ENCODE data around the gene PTPN4. TPM values are rescaled to one million over a fixed set of nuclear protein-coding genes. Genes with fewer than 3 reads are reported as not detected.
"Not testable (repeated sequence)": the region's sequence is repeated elsewhere in the genome, so short reads cannot be mapped to it uniquely, and the experiment has no call there.

PTPN4 gene
- total RNA-seq, 2 donors from 2014 or later: 23.7 to 65.3 TPM

DNA sequence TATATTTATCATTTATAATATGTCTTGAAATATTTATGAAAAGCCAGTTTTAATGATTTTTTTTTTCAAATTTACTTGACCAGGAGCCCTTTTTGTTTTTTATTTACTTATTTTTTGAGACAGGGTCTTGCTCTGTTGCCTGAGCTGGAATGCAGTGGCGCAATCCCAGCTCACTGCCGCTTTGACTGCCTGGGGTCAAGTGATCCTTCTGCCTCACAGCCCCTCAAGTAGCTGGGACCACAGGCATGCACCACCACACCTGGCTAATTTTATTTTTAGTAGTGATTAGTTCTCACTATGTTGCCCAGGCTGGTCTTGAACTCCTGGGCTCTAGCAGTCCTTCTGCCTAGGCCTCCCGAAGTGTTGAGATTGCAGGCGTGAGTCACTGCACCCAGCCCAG lies 258.8 kb downstream of the PTPN4 start:
- DNase-seq (ENCODE audit: low spot score): no peak

DNA sequence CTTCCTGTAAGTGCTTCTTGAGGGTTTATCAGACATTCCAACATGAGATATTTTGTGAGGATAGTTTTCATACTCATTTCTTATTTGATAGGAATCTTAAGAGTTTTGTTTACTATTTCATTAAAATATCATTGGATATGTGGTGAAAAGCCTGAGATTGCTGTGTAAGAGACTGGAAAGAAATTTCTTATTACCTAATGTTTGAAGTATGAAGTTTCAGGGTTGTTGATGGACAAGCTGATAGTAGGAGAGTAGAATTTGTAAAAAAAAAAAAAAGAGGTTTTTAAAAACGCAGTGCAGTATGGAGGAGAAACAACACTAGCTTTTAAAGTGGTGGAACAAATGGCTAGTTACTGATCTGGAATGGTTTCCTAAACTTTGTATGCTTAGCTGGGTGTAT lies 260.8 kb downstream of the PTPN4 start:
- WGBS: 48% methylated on average over 1 of the region's 1 CpG
- no peaks in the 10 kb centered on the region for H3K27me3 ChIP-seq (replicated peaks; ENCODE audit: insufficient read depth)
- TF ChIP-seq, protein P1, sequence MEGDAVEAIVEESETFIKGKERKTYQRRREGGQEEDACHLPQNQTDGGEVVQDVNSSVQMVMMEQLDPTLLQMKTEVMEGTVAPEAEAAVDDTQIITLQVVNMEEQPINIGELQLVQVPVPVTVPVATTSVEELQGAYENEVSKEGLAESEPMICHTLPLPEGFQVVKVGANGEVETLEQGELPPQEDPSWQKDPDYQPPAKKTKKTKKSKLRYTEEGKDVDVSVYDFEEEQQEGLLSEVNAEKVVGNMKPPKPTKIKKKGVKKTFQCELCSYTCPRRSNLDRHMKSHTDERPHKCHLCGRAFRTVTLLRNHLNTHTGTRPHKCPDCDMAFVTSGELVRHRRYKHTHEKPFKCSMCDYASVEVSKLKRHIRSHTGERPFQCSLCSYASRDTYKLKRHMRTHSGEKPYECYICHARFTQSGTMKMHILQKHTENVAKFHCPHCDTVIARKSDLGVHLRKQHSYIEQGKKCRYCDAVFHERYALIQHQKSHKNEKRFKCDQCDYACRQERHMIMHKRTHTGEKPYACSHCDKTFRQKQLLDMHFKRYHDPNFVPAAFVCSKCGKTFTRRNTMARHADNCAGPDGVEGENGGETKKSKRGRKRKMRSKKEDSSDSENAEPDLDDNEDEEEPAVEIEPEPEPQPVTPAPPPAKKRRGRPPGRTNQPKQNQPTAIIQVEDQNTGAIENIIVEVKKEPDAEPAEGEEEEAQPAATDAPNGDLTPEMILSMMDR (IDR thresholded peaks at IDR 0.05): no peak
- TF ChIP-seq POLR2AphosphoS5 (IDR thresholded peaks at IDR 0.05): no peak
- TF ChIP-seq POLR2A (IDR thresholded peaks at IDR 0.05): no peak
- intact Hi-C loops (cut with DNase I): no loop called here
- H3K9me3 ChIP-seq: no peaks in the 10 kb centered on the region
- H3K27ac ChIP-seq: no peak overlapping the region
- H3K4me3 ChIP-seq: no peak overlapping the region
- no peak for DNase-seq (ENCODE audit: low spot score)
- H3K36me3 ChIP-seq: no peaks in the 10 kb centered on the region
- H3K4me1 ChIP-seq (replicated peaks): no peaks in the 10 kb centered on the region

More for the DNA sequence above, 258.8 kb downstream of the PTPN4 start:
- no peaks in the 10 kb centered on the region for H3K4me1 ChIP-seq (replicated peaks)
- intact Hi-C loops (cut with DNase I): no loop called here
- H3K4me3 ChIP-seq: no peak overlapping the region
- H3K36me3 ChIP-seq: no peaks in the 10 kb centered on the region
- whole genome bisulfite sequencing: 98% methylated on average over 4 of the region's 4 CpGs
- H3K9me3 ChIP-seq: no peaks in the 10 kb centered on the region
- no peaks in the 10 kb centered on the region for H3K27me3 ChIP-seq (replicated peaks; ENCODE audit: insufficient read depth)
- no peak overlapping the region for H3K27ac ChIP-seq
- no peak for TF ChIP-seq POLR2A (IDR thresholded peaks at IDR 0.05)
- TF ChIP-seq, protein P1 (IDR thresholded peaks at IDR 0.05): no peak
- no peak for TF ChIP-seq POLR2AphosphoS5 (IDR thresholded peaks at IDR 0.05)

DNA sequence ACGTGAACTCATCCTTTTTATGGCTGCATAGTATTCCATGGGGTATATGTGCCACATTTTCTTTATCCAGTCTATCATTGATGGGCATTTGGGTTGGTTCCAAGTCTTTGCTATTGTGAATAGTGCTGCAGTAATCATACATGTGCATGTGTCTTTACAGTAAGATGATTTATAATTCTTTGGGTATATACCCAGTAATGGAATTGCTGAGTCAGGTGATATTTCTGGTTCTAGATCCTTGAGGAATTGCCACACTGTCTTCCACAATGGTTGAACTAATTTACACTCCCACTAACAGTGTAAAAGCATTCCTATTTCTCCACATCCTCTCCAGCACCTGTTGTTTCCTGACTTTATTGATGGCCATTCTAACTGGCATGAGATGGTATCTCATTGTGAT lies 262.8 kb downstream of the PTPN4 start:
- H3K36me3 ChIP-seq; H3K27ac ChIP-seq; H3K27me3 ChIP-seq (replicated peaks; ENCODE audit: insufficient read depth); DNase-seq (ENCODE audit: low spot score); intact Hi-C loops (cut with DNase I); H3K9me3 ChIP-seq; H3K4me3 ChIP-seq; H3K4me1 ChIP-seq (replicated peaks): not testable (repeated sequence)
- WGBS: 96% methylated on average over 1 of the region's 1 CpG

DNA sequence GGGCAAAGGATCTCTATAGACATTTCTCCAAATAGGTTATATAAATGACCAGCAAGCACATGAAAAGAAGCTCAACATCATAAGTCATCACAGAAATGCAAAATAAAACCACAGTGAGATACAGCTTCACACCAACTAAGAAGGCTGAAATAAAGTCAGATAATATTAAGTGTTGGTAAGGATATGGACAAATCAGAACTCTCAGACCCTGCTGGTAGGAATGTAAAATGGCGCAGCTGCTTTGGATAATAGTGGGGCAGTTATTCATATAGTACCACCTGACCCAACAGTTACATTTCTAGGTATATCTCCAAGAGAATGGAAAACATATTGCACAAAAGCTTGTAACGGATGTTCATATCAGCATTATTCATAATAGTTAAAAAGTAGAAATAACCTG lies 267.2 kb downstream of the PTPN4 start:
- WGBS: 95% methylated on average over 2 of the region's 2 CpGs
- H3K27ac ChIP-seq: no peak overlapping the region
- H3K27me3 ChIP-seq (replicated peaks; ENCODE audit: insufficient read depth): no peaks in the 10 kb centered on the region
- H3K36me3 ChIP-seq: no peaks in the 10 kb centered on the region
- no peaks in the 10 kb centered on the region for H3K4me1 ChIP-seq (replicated peaks)
- H3K4me3 ChIP-seq: no peak overlapping the region
- TF ChIP-seq POLR2A (IDR thresholded peaks at IDR 0.05) (no peak), POLR2AphosphoS5 (IDR thresholded peaks at IDR 0.05) (no peak)
- H3K9me3 ChIP-seq: no peaks in the 10 kb centered on the region
- DNase-seq (ENCODE audit: low spot score): no peak
- intact Hi-C loops (cut with DNase I): no loop called here

DNA sequence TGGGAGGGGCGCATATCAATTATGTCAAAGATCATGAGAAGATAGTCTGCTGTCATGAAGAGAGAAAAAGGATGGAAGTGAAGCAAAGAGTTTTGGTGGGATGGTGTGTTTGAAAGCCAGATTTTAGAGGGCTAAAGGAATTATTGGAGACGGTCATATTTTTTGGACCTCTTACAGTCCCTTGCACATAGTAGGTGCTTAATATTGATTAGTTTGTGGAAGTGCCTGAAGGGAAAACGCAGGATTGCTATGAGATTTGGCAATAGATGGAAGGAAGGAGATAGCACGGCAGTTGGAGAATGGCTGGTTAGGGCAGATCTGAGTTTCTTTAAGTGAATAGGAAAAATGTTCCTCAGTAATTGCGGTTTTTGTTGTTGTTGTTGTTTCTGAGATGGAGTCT lies 269.1 kb downstream of the PTPN4 start:
- no peak overlapping the region for H3K4me3 ChIP-seq

More for the DNA sequence above, 269.1 kb downstream of the PTPN4 start:
- 97% methylated on average over 5 of the region's 5 CpGs for WGBS
- intact Hi-C loops (cut with DNase I): no loop called here
- no peak for TF ChIP-seq POLR2AphosphoS5 (IDR thresholded peaks at IDR 0.05)
- no peak for TF ChIP-seq POLR2A (IDR thresholded peaks at IDR 0.05)
- TF ChIP-seq, protein P1 (IDR thresholded peaks at IDR 0.05): no peak
- Histone ChIP-seq H3K36me3 (no peaks in the 10 kb centered on the region), H3K27ac (no peak overlapping the region), H3K27me3 (replicated peaks; ENCODE audit: insufficient read depth) (no peaks in the 10 kb centered on the region), H3K4me1 (replicated peaks) (no peaks in the 10 kb centered on the region), H3K9me3 (no peaks in the 10 kb centered on the region)
- DNase-seq (ENCODE audit: low spot score): no peak
